ENCODE data around the gene SMNDC1.

Gene SMNDC1

GRCh38 chr10:110350812-110351211, 46.1 kb upstream of the SMNDC1 start:
- TF ChIP-seq FOXM1 (IDR thresholded peaks at IDR 0.05; ENCODE audit: borderline replicate concordance, low read depth), result peak; percentile 27; the same call in 1 of the 2 replicates
- peak; percentile 57; the same call in 1 of the 2 replicates for TF ChIP-seq TEAD4 (IDR thresholded peaks at IDR 0.05)
- TF ChIP-seq CEBPB (IDR thresholded peaks at IDR 0.05), result no peak
- TF ChIP-seq, protein P1, sequence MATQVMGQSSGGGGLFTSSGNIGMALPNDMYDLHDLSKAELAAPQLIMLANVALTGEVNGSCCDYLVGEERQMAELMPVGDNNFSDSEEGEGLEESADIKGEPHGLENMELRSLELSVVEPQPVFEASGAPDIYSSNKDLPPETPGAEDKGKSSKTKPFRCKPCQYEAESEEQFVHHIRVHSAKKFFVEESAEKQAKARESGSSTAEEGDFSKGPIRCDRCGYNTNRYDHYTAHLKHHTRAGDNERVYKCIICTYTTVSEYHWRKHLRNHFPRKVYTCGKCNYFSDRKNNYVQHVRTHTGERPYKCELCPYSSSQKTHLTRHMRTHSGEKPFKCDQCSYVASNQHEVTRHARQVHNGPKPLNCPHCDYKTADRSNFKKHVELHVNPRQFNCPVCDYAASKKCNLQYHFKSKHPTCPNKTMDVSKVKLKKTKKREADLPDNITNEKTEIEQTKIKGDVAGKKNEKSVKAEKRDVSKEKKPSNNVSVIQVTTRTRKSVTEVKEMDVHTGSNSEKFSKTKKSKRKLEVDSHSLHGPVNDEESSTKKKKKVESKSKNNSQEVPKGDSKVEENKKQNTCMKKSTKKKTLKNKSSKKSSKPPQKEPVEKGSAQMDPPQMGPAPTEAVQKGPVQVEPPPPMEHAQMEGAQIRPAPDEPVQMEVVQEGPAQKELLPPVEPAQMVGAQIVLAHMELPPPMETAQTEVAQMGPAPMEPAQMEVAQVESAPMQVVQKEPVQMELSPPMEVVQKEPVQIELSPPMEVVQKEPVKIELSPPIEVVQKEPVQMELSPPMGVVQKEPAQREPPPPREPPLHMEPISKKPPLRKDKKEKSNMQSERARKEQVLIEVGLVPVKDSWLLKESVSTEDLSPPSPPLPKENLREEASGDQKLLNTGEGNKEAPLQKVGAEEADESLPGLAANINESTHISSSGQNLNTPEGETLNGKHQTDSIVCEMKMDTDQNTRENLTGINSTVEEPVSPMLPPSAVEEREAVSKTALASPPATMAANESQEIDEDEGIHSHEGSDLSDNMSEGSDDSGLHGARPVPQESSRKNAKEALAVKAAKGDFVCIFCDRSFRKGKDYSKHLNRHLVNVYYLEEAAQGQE (IDR thresholded peaks at IDR 0.05; ENCODE audit: low read depth), result no peak
- TF ChIP-seq EP300 (IDR thresholded peaks at IDR 0.05; ENCODE audit: borderline replicate concordance), result peak; percentile 49; the same call in 1 of the 2 replicates
- TF ChIP-seq YY1 (IDR thresholded peaks at IDR 0.05; ENCODE audit: low read depth), result no peak

DNA sequence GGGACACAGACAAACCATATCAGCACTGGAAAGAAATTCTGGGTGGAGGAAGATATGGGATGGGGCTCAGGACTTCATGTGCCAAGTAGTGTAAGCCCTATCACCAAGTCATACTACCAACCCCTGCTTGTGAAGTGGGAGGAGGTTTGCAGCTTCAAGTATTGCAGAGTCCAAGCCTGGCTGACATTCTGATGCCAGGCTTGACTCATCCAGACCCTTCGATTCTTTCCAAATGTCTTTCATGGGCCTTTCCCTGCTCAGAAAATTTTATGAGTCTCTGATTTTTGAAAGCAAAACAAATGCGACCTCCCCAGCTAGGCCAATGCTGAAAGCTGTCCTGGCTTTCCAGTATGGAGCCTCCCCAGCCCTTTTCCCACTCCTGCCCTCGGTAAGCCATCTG, 45.1 kb upstream of the SMNDC1 start:
- TF ChIP-seq, protein P2, sequence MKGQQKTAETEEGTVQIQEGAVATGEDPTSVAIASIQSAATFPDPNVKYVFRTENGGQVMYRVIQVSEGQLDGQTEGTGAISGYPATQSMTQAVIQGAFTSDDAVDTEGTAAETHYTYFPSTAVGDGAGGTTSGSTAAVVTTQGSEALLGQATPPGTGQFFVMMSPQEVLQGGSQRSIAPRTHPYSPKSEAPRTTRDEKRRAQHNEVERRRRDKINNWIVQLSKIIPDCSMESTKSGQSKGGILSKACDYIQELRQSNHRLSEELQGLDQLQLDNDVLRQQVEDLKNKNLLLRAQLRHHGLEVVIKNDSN (IDR thresholded peaks at IDR 0.05), result no peak
- TF ChIP-seq TEAD4 (IDR thresholded peaks at IDR 0.05) (no peak), FOXM1 (IDR thresholded peaks at IDR 0.05; ENCODE audit: borderline replicate concordance, low read depth) (no peak), EP300 (IDR thresholded peaks at IDR 0.05; ENCODE audit: borderline replicate concordance) (no peak), CREB1 (IDR thresholded peaks at IDR 0.05; ENCODE audit: low read depth) (no peak), TAF1 (IDR thresholded peaks at IDR 0.05; ENCODE audit: low read depth) (no peak), CEBPB (IDR thresholded peaks at IDR 0.05) (no peak), RAD21 (IDR thresholded peaks at IDR 0.05; ENCODE audit: low read depth) (no peak), EGR1 (IDR thresholded peaks at IDR 0.05) (no peak), NFIC (IDR thresholded peaks at IDR 0.05) (no peak), TCF12 (IDR thresholded peaks at IDR 0.05; ENCODE audit: low read depth) (no peak), ZBTB7A (IDR thresholded peaks at IDR 0.05; ENCODE audit: low read depth) (no peak), YY1 (IDR thresholded peaks at IDR 0.05; ENCODE audit: low read depth) (no peak)
- TF ChIP-seq, protein P1 (IDR thresholded peaks at IDR 0.05; ENCODE audit: low read depth), result no peak
- TF ChIP-seq, protein P3, sequence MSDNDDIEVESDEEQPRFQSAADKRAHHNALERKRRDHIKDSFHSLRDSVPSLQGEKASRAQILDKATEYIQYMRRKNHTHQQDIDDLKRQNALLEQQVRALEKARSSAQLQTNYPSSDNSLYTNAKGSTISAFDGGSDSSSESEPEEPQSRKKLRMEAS (IDR thresholded peaks at IDR 0.05), result no peak

DNA sequence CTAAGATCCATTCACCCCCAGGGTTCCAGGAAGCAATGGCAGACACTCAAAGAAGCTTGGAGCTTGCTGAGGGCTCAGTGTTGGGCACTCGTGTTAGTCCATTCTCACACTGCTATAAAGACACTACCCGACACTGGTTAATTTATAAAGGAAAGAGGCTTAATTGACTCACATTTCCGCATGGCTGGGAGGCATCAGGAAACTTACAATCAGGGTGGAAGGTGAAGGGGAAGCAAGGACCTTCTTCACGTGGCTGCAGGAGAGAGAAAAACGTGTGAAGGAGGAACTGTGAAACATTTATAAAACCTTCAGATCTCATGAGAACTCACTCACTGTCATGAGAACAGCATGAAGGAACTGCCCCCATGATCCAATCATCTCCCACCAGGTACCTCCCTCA, 44.7 kb upstream of the SMNDC1 start:
- TF ChIP-seq TAF1 (IDR thresholded peaks at IDR 0.05; ENCODE audit: low read depth), result no peak
- no peak for TF ChIP-seq CEBPB (IDR thresholded peaks at IDR 0.05)
- TF ChIP-seq RAD21 (IDR thresholded peaks at IDR 0.05; ENCODE audit: low read depth), result no peak
- TF ChIP-seq FOXM1 (IDR thresholded peaks at IDR 0.05; ENCODE audit: borderline replicate concordance, low read depth), result no peak
- TF ChIP-seq, protein P3 (IDR thresholded peaks at IDR 0.05), result no peak
- TF ChIP-seq, protein P2 (IDR thresholded peaks at IDR 0.05), result no peak
- no peak for TF ChIP-seq TEAD4 (IDR thresholded peaks at IDR 0.05)
- no peak for TF ChIP-seq EP300 (IDR thresholded peaks at IDR 0.05; ENCODE audit: borderline replicate concordance)
- TF ChIP-seq YY1 (IDR thresholded peaks at IDR 0.05; ENCODE audit: low read depth), result no peak
- TF ChIP-seq, protein P1 (IDR thresholded peaks at IDR 0.05; ENCODE audit: low read depth), result no peak
- no peak for TF ChIP-seq EGR1 (IDR thresholded peaks at IDR 0.05)
- TF ChIP-seq CREB1 (IDR thresholded peaks at IDR 0.05; ENCODE audit: low read depth), result no peak
- no peak for TF ChIP-seq TCF12 (IDR thresholded peaks at IDR 0.05; ENCODE audit: low read depth)
- TF ChIP-seq NFIC (IDR thresholded peaks at IDR 0.05), result no peak
- no peak for TF ChIP-seq ZBTB7A (IDR thresholded peaks at IDR 0.05; ENCODE audit: low read depth)

DNA sequence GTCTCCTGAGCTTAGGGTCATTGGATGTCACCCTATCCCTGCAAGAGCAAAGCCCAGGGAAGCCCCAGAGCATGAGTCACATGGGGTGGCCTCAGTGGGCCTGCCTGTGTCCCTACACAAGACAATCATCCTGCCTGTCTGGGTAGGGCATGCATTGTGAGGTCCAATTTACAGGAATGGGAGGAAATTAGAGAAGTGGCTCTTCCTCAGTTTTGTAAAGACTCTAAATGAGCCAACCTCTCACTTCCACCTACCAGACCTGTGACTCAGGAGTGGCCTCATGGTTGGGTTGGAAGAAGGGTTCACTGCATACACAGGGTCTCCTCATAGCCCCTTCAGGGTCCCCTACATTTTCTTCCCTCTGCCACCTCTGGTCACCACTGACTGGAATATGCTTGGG, 43.6 kb upstream of the SMNDC1 start:
- TF ChIP-seq, protein P2 (IDR thresholded peaks at IDR 0.05), result no peak
- no peak for TF ChIP-seq CREB1 (IDR thresholded peaks at IDR 0.05; ENCODE audit: low read depth)
- TF ChIP-seq YY1 (IDR thresholded peaks at IDR 0.05; ENCODE audit: low read depth), result no peak
- TF ChIP-seq RAD21 (IDR thresholded peaks at IDR 0.05; ENCODE audit: low read depth), result no peak
- TF ChIP-seq NFIC (IDR thresholded peaks at IDR 0.05), result no peak
- no peak for TF ChIP-seq ZBTB7A (IDR thresholded peaks at IDR 0.05; ENCODE audit: low read depth)
- TF ChIP-seq EP300 (IDR thresholded peaks at IDR 0.05; ENCODE audit: borderline replicate concordance), result no peak
- TF ChIP-seq TCF12 (IDR thresholded peaks at IDR 0.05; ENCODE audit: low read depth), result no peak
- TF ChIP-seq, protein P1 (IDR thresholded peaks at IDR 0.05; ENCODE audit: low read depth), result no peak
- no peak for TF ChIP-seq CEBPB (IDR thresholded peaks at IDR 0.05)
- no peak for TF ChIP-seq TEAD4 (IDR thresholded peaks at IDR 0.05)
- no peak for TF ChIP-seq TAF1 (IDR thresholded peaks at IDR 0.05; ENCODE audit: low read depth)
- no peak for TF ChIP-seq EGR1 (IDR thresholded peaks at IDR 0.05)
- no peak for TF ChIP-seq FOXM1 (IDR thresholded peaks at IDR 0.05; ENCODE audit: borderline replicate concordance, low read depth)
- TF ChIP-seq, protein P3 (IDR thresholded peaks at IDR 0.05), result no peak

Measured in Ishikawa (cell line).